Ishikawa (cell line): ENCODE measurements around the gene NKD2.

Experiments
- CEBPB ChIP-seq: IDR thresholded peaks from 2 replicates; pipeline ENCODE4 v1.6.1; 2012
- CREB1 ChIP-seq: IDR thresholded peaks from 2 replicates; pipeline ENCODE4 v1.6.1; 2012; ENCODE audit warnings: low read depth
- EGR1 ChIP-seq: IDR thresholded peaks from 2 replicates; pipeline ENCODE4 v1.6.1; 2012
- EP300 ChIP-seq: IDR thresholded peaks from 2 replicates; pipeline ENCODE4 v1.6.1; 2012; ENCODE audit warnings: borderline replicate concordance
- NFIC ChIP-seq: IDR thresholded peaks from 2 replicates; pipeline ENCODE4 v1.6.1; 2012
- RAD21 ChIP-seq: IDR thresholded peaks from 2 replicates; pipeline ENCODE4 v1.6.1; 2012; ENCODE audit warnings: low read depth
- REST ChIP-seq: IDR thresholded peaks from 2 replicates; pipeline ENCODE4 v1.6.1; 2012; ENCODE audit warnings: low read depth, mild to moderate bottlenecking
- TAF1 ChIP-seq: IDR thresholded peaks from 2 replicates; pipeline ENCODE4 v1.6.1; 2012; ENCODE audit warnings: low read depth, mild to moderate bottlenecking
- YY1 ChIP-seq: IDR thresholded peaks from 2 replicates; pipeline ENCODE4 v1.6.1; 2012; ENCODE audit warnings: low read depth
- ZBTB7A ChIP-seq: IDR thresholded peaks from 2 replicates; pipeline ENCODE4 v1.6.1; 2012; ENCODE audit warnings: low read depth

GRCh38 chr5:1016036-1016435, 7.4 kb downstream of the NKD2 start:
- TF ChIP-seq RAD21 (no peak), NFIC (no peak), EP300 (no peak), EGR1 (no peak), ZBTB7A (no peak), TAF1 (no peak), CEBPB (no peak), REST (no peak), YY1 (no peak), CREB1 (no peak)
